ENCODE data around the gene CREB3L4.

Gene CREB3L4

DNA sequence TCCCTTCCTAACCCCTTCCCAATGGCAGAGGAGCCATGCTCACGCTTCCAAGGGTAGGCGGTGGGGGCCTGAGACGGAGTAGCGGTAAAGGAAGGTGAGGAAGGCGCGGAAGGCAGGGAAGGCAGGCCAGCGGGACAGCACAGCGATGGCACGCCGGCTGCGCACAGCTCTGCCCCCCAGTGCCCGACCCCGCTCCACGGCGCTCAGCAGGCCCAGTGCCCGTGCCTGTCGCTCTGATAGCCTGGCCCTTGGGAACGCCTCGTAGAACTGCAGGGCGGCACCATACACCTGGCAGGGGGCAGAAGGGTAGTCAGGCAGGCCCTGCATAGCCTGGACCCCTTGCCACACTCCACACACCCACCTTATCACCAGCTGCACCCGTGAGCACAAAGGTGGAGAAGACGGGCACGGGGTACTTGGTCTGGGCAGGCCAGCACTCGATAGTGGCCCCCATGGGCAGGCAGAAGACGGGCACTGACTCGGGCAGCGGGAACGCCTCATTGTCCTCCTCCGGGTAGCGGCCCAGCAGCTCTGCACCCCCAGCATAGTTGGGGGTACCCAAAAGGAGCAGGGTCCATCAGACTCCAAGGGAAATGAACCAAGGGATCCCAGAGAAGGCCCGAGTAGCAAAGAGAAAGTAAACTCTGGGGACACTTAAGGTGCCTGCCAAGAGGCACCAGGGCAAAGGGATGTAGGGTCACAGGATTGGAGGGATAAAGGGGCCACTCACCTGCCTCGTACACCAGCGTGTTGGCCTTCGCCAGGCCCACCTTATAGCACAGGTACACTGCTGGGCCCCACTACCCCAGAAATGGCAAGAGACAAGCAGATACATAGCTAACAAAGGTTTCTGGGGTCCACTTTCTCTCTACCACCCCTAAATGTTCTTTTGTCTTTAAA lies 25.6 kb upstream of the CREB3L4 start:
- no peaks in the 10 kb centered on the region for H3K9me3 ChIP-seq (ENCODE audit: control insufficient read depth, insufficient read depth, low read length)
- H3K4me1 ChIP-seq (ENCODE audit: control insufficient read depth, insufficient read depth, low read length), result peaks cover 4% of the 10 kb centered on the region
- no peaks in the 10 kb centered on the region for H3K27me3 ChIP-seq (ENCODE audit: control insufficient read depth, insufficient read depth, low read length)
- no peak overlapping the region for H3K9ac ChIP-seq (ENCODE audit: low read depth, low read length)
- H3K4me3 ChIP-seq (ENCODE audit: low read depth, low read length), result no peak overlapping the region
- peaks cover 37% of the 10 kb centered on the region for H3K36me3 ChIP-seq (ENCODE audit: control insufficient read depth, insufficient read depth, low read length)

DNA sequence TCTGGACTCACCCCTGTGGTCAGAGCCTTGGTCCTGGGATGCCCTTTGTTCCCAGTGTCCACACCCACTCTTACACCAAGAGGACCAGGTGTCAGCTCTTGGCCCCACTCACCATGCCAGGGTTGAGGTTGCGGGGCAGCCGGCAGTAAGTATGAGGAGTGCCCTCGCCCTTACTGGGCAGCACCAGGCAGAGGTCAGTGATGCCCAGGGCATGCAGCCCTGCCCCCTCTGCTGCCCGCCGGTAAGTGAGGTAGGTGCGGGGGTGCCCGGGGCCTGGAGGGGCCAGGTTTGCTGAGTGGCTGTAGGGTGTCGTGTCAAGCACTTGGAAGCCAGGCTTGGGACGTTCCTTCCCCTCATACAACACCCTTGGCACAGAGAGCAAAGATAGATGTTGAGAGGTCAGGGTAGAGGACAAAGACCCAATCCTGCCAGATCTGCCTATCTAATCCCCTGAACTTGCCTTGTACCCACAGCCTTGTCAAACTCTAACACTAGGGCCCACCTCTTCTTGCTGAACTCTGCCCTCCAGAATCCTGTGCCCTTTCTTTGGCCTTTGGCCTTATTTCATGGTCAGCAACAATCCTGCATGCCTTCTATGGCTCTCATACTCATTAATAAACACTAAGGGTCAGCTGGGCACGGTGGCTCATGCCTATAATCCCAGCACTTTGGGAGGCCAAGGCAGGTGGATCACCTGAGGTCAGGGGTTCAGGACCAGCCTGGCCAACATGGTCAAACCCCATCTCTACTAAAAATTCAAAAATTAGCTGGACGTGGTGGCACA lies 24.7 kb upstream of the CREB3L4 start:
- peaks cover 28% of the 10 kb centered on the region for H3K36me3 ChIP-seq (ENCODE audit: control insufficient read depth, insufficient read depth, low read length)
- H3K4me1 ChIP-seq (ENCODE audit: control insufficient read depth, insufficient read depth, low read length), result peaks cover 4% of the 10 kb centered on the region

DNA sequence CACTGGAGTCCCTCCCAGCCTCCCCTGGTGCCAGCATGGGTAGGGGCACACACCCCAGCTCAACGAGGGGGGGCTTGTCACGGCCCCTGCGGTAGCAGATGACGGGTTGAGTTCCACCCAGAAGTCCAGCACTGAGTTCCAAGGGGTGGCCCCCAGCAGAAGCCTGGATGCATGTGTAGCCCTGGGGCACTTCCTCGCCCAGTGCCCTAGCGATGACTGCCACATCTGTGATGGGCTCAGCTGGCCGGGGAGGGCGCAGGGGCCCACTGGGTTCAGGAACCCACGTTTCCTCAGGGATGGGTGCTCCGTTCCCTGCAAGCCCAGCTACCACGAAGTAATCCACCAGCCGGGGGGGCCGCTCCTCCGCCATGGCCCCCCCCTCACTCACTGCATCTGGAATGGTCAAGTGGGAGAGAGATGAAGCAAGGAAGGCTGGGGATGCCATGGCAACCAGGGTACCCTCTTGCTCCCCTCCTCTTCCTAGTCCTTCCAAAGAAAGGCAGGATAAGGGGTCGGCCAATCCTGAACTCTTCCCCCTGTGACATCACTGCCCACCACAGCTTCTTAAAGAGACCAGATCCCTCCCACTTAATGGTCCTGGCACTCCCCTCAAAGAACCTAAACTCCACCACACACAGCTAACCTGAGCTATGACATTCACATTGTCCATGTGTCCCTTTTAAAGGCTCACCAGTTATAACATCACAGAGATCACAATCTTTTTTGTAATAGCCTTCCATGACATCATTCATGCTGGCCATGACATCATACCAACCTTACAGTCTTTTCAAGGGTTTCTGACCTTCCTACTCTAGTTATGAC lies 23.5 kb upstream of the CREB3L4 start:
- H3K36me3 ChIP-seq (ENCODE audit: control insufficient read depth, insufficient read depth, low read length), result peaks cover 40% of the 10 kb centered on the region
- H3K4me3 ChIP-seq (ENCODE audit: low read depth, low read length), result no peak overlapping the region
- H3K9ac ChIP-seq (ENCODE audit: low read depth, low read length), result no peak overlapping the region
- H3K27me3 ChIP-seq (ENCODE audit: control insufficient read depth, insufficient read depth, low read length), result no peaks in the 10 kb centered on the region
- H3K4me1 ChIP-seq (ENCODE audit: control insufficient read depth, insufficient read depth, low read length), result peaks cover 4% of the 10 kb centered on the region
- no peaks in the 10 kb centered on the region for H3K9me3 ChIP-seq (ENCODE audit: control insufficient read depth, insufficient read depth, low read length)

More for the DNA sequence above, 24.7 kb upstream of the CREB3L4 start:
- H3K9me3 ChIP-seq (ENCODE audit: control insufficient read depth, insufficient read depth, low read length), result no peaks in the 10 kb centered on the region
- no peak overlapping the region for H3K4me3 ChIP-seq (ENCODE audit: low read depth, low read length)
- no peaks in the 10 kb centered on the region for H3K27me3 ChIP-seq (ENCODE audit: control insufficient read depth, insufficient read depth, low read length)
- no peak overlapping the region for H3K9ac ChIP-seq (ENCODE audit: low read depth, low read length)

DNA sequence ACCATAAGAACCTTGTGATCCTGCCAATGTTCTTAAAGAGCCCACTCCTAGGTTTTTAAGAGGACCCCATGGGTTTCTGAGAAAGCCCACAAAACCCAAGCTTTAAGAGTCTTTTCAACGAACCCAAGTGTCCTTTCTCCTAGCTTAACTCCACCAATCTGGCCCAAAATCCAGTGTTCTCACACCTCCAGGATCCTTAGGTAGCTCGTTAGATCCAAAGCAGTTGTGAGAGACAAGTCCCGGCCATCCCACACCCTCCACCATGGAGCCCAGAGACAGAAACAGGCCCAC lies 22.9 kb upstream of the CREB3L4 start:
- Histone ChIP-seq H3K36me3 (ENCODE audit: control insufficient read depth, insufficient read depth, low read length) (peaks cover 36% of the 10 kb centered on the region), H3K9me3 (ENCODE audit: control insufficient read depth, insufficient read depth, low read length) (no peaks in the 10 kb centered on the region), H3K9ac (ENCODE audit: low read depth, low read length) (no peak overlapping the region), H3K4me3 (ENCODE audit: low read depth, low read length) (peak overlapping the region; percentile 78), H3K4me1 (ENCODE audit: control insufficient read depth, insufficient read depth, low read length) (peaks cover 4% of the 10 kb centered on the region), H3K27me3 (ENCODE audit: control insufficient read depth, insufficient read depth, low read length) (no peaks in the 10 kb centered on the region)

DNA sequence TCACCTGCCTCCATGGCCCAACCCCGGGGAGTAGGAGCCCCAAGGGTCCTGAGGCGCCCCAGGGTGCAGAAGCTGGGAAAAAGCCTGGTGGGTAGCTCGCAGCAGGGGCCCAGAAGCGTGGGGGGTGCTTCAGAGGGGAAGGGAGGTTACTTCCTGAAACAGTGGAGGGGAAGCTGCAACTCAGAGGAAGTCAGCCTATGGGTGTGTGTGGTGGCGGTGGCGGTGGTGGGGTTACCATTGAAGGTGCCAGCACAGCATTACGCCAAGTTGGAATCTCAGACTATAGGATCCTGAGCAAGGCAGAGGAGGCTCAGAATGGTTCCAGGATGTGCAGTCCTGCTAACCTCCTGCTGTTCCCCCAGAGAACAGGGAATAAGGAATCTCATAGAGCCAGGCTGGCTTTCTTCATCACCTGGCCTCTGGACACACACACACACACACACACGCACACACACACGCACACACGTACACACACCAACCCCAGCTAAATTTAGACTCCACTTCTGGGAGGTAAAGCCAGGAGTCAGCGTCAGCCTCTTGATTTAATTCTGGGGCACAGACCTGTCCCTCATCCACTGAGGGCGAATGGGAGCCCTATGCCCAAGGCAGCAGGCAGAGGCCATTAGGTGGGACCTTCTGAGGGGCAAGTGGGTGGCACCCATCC lies 22.4 kb upstream of the CREB3L4 start:
- Histone ChIP-seq H3K4me1 (ENCODE audit: control insufficient read depth, insufficient read depth, low read length) (peaks cover 4% of the 10 kb centered on the region), H3K36me3 (ENCODE audit: control insufficient read depth, insufficient read depth, low read length) (peaks cover 32% of the 10 kb centered on the region), H3K9ac (ENCODE audit: low read depth, low read length) (peak overlapping the region; percentile 90), H3K9me3 (ENCODE audit: control insufficient read depth, insufficient read depth, low read length) (no peaks in the 10 kb centered on the region), H3K4me3 (ENCODE audit: low read depth, low read length) (peak overlapping the region; percentile 78), H3K27me3 (ENCODE audit: control insufficient read depth, insufficient read depth, low read length) (no peaks in the 10 kb centered on the region)

DNA sequence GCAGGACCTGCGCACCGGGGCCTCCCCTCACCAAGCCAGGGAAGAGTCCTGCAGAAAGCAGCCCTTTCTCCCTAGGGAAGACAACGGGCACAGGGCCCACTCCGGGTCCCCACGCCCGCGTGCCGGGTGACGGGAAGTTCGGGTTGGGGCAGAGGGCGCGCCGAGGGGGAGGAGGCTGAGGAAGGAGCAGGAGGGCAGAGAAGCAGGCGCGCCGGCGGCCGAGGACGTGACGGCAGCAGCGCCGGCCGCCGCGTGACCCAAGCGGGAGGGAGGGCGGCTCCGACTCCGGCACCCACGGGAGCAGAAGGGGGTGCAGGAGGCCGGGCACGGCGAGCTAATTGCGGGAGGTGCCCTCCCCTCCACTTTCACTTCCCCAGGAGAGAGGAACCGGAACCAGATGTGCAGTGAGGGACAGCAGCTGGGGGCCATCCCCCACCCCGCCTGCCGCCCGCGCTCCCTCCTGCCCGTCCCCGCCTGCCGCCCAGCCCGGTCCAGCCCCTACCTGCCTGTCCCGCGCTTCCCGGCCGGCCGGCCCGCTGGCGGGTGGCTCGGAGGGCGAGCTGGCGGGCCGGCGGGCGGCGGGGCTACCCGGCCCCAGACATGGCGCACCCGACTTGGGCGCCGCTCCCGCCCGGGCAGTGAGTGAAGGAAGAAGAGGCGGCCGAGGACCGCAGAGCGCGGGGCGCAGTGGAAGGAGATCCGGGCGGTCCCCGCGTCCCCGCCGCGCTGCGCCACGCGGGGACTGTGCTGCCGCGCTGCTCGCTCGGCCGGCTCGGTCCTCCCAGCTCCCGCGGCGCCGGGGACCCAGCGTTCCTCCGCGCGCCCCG lies 21.7 kb upstream of the CREB3L4 start:
- Histone ChIP-seq H3K9ac (ENCODE audit: low read depth, low read length) (peak overlapping the region; percentile 90), H3K9me3 (ENCODE audit: control insufficient read depth, insufficient read depth, low read length) (no peaks in the 10 kb centered on the region)

DNA sequence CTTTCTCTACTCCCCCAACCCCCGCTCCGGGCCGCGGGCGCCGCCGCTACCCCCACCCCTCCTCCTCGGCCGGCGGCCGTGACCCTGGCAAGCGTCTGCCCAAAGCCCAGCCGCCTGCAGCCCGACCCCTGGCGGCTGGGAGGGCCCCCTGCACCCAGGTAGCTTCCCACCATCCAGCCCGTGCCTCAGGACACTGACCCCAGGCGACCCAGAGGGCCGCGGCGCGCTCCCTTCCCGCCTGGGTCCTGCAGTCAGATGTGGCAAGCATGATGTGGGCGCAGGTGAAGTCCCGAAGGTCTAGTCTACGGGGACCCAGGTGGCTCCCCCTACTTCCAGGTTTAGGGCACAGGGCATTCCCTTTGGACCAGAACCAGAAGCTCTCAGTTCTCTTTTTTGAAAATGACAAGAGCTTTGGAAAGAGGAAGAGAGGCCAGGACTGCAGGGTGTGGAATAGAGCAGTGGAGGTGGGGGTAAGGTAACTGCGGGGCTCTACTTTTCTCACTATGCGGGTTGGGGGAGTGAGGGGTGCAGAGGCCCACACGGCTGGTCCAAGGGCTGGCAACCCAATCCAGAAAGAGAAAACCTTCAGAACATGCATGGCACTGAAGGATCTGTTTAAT lies 21.0 kb upstream of the CREB3L4 start, which contains the start of gene DENND4B:
Gene DENND4B (minus strand): TSS at position 97 of the 620 bp plus-strand sequence. CDS start 2,344 bp downstream, outside the sequence.
- Histone ChIP-seq H3K4me1 (ENCODE audit: control insufficient read depth, insufficient read depth, low read length) (peaks cover 4% of the 10 kb centered on the region), H3K36me3 (ENCODE audit: control insufficient read depth, insufficient read depth, low read length) (peaks cover 27% of the 10 kb centered on the region)

More for the DNA sequence above, 21.7 kb upstream of the CREB3L4 start:
- Histone ChIP-seq H3K4me3 (ENCODE audit: low read depth, low read length) (peak overlapping the region; percentile 78), H3K36me3 (ENCODE audit: control insufficient read depth, insufficient read depth, low read length) (peaks cover 25% of the 10 kb centered on the region), H3K4me1 (ENCODE audit: control insufficient read depth, insufficient read depth, low read length) (peaks cover 4% of the 10 kb centered on the region), H3K27me3 (ENCODE audit: control insufficient read depth, insufficient read depth, low read length) (no peaks in the 10 kb centered on the region)

DNA sequence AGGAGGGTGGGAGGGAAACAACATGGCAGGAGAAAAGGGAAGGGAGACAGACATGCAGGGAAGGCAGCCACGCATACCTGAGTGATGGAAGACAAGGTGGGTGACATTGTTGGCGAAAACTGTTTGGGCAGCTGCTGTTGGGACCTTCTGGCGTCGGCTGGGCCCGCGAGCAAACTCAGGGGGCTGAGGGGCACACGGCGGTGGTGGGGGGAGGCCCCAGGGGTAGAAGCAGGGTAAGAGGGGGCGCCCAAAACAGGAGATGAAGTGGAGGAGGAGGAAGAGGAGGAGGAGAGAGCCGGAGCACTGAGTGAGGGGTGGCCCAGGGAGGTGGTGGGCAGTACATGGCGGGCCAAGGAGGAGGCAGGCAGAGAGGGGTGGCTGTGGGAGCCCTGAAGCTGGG lies 16.5 kb upstream of the CREB3L4 start:
- Histone ChIP-seq H3K4me1 (ENCODE audit: control insufficient read depth, insufficient read depth, low read length) (no peaks in the 10 kb centered on the region), H3K4me3 (ENCODE audit: low read depth, low read length) (no peak overlapping the region), H3K9me3 (ENCODE audit: control insufficient read depth, insufficient read depth, low read length) (no peaks in the 10 kb centered on the region), H3K9ac (ENCODE audit: low read depth, low read length) (no peak overlapping the region), H3K27me3 (ENCODE audit: control insufficient read depth, insufficient read depth, low read length) (no peaks in the 10 kb centered on the region), H3K36me3 (ENCODE audit: control insufficient read depth, insufficient read depth, low read length) (peaks cover 37% of the 10 kb centered on the region)

More for the DNA sequence above, 21.0 kb upstream of the CREB3L4 start, which contains the start of gene DENND4B:
- peak within 1 kb of the TSS; percentile 78 for H3K4me3 ChIP-seq (ENCODE audit: low read depth, low read length)
- H3K9me3 ChIP-seq (ENCODE audit: control insufficient read depth, insufficient read depth, low read length), result no peaks in the 10 kb centered on the region
- peak within 1 kb of the TSS; percentile 90 for H3K9ac ChIP-seq (ENCODE audit: low read depth, low read length)
- H3K27me3 ChIP-seq (ENCODE audit: control insufficient read depth, insufficient read depth, low read length), result no peaks in the 10 kb centered on the region

DNA sequence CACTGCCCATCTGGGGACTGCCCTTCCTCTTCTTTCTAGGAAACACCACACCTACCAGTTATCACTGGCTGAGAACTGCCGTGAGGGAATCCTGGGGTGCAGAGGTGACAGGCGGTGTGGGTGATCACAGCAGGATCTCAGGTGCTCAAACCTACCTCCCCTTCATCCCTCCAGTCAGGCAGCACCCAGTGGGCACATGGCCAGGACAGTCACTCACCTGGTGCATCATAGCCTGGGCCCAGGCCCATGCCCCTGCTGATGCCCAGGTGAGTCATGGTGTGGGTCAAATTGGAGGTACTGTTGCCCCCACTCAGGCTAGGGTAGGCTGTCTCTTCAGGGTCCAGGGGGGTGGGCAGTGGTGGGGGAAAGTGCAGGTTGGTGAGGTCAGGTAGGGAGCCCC lies 15.9 kb upstream of the CREB3L4 start:
- Histone ChIP-seq H3K9me3 (ENCODE audit: control insufficient read depth, insufficient read depth, low read length) (no peaks in the 10 kb centered on the region), H3K27me3 (ENCODE audit: control insufficient read depth, insufficient read depth, low read length) (no peaks in the 10 kb centered on the region), H3K36me3 (ENCODE audit: control insufficient read depth, insufficient read depth, low read length) (peaks cover 34% of the 10 kb centered on the region), H3K9ac (ENCODE audit: low read depth, low read length) (no peak overlapping the region), H3K4me1 (ENCODE audit: control insufficient read depth, insufficient read depth, low read length) (no peaks in the 10 kb centered on the region), H3K4me3 (ENCODE audit: low read depth, low read length) (no peak overlapping the region)

DNA sequence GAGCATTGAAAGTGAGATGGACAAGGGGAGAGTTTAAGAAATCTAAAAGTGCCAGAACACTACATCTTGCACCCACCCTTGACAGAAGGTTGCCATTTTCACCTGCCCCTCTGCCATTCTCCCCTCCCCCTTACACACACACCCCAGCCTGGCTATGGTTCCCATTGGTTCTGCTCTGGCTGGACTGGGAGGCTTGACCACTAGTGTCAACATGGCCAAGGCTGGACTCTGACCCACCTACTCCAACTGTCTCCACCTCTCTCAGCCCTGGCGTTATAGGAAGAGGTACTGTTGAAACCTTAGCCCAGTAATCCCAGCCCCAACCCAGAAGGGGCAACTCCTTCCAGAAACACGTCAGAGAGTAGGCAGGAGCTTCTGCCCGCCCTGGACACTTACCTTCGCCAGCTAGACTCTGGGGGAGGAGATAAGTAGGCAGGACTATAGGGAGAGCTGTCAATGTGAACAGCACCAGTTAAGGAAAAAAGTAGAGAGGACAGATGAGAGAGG lies 13.8 kb upstream of the CREB3L4 start:
- no peak overlapping the region for H3K9ac ChIP-seq (ENCODE audit: low read depth, low read length)
- no peaks in the 10 kb centered on the region for H3K9me3 ChIP-seq (ENCODE audit: control insufficient read depth, insufficient read depth, low read length)
- peaks cover 25% of the 10 kb centered on the region for H3K36me3 ChIP-seq (ENCODE audit: control insufficient read depth, insufficient read depth, low read length)
- no peaks in the 10 kb centered on the region for H3K27me3 ChIP-seq (ENCODE audit: control insufficient read depth, insufficient read depth, low read length)
- no peak overlapping the region for H3K4me3 ChIP-seq (ENCODE audit: low read depth, low read length)
- H3K4me1 ChIP-seq (ENCODE audit: control insufficient read depth, insufficient read depth, low read length), result peaks cover 4% of the 10 kb centered on the region

Measured in iPS-15b (cell line).